Astrocyte of the spinal cord (primary cell): Measurements from ENCODE around the gene CD1D.

Source experiments
- DNase-seq: peaks from one replicate; pipeline ENCODE4 v3.0.0; 2011; ENCODE audit warnings: low read depth, low spot score
- H3K4me3 ChIP-seq: 2 replicates; pipeline ENCODE4 v1.5.1; 2011; ENCODE audit warnings: low read depth, mild to moderate bottlenecking, low read length, moderate library complexity
- in situ Hi-C: cut with HindIII; loops from 2 replicates; pipeline ENCODE4 v1.10.0; 2017; ENCODE audit warnings: low sequenced_read_pairs
- TF ChIP-seq, protein P1 (sequence below): IDR thresholded peaks from 2 replicates; pipeline ENCODE4 v1.5.1; 2012; ENCODE audit warnings: low read depth, mild to moderate bottlenecking, low read length, inconsistent platforms

Gene CD1D

DNA sequence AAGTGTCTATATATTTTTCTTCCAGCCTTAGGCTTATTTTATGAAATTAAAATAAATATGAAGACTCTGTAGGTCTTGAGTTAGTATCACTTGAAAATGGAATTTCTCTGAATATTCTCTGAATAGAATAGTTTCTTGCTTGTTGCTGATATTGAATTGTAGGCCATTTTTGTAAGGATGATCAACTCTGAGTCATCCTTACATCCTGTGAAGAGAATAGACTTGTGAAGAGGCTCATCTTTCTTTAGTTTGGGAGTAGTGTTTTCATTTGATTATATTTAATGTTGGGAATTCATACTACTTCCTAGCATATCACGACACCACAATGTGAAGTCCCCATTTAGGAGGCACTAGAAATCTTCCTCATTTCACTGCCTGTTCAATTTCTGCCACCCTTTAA, 27.5 kb upstream of the CD1D start:
- TF ChIP-seq, protein P1, sequence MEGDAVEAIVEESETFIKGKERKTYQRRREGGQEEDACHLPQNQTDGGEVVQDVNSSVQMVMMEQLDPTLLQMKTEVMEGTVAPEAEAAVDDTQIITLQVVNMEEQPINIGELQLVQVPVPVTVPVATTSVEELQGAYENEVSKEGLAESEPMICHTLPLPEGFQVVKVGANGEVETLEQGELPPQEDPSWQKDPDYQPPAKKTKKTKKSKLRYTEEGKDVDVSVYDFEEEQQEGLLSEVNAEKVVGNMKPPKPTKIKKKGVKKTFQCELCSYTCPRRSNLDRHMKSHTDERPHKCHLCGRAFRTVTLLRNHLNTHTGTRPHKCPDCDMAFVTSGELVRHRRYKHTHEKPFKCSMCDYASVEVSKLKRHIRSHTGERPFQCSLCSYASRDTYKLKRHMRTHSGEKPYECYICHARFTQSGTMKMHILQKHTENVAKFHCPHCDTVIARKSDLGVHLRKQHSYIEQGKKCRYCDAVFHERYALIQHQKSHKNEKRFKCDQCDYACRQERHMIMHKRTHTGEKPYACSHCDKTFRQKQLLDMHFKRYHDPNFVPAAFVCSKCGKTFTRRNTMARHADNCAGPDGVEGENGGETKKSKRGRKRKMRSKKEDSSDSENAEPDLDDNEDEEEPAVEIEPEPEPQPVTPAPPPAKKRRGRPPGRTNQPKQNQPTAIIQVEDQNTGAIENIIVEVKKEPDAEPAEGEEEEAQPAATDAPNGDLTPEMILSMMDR, result no peak
- H3K4me3 ChIP-seq, result no peak overlapping the region

DNA sequence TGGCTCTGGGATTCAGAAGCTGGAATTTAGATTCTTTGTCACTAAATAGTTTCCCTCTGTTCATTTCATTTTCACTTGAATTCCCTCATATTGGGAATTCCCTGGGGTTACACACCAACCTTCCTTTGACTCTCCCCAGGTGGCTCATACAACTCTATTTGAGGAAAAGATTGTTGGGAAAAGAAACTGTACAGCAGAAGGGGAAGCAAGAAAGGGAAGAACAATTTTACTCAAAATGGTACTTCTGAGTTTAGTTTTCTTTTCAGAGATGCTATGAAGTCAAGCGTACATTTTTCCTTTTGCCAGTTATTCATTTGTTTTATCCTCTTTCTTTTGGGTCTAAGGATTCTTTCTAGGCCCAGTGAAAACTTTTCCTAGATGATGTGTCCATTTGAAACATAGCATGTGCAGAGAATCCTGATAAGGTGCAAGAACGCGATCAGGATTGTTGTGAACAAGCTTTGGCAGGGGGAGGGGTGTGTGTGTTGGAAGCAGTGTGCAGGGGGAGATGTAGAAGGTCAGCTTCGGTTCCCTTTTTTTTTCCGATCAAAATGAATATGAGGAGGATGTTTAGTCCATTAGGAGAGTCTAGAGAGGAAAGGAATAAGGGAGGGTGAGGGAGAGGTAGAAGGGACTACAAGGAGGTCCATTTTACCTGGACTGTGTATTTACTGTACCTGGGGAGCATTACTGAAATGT, 26.8 kb upstream of the CD1D start:
- DNase-seq, result no peak
- TF ChIP-seq, protein P1, result no peak
- H3K4me3 ChIP-seq, result no peak overlapping the region
- in situ Hi-C loops, result no loop called here

More for the DNA sequence above, 27.5 kb upstream of the CD1D start:
- no peak for DNase-seq
- in situ Hi-C loops, result no loop called here

DNA sequence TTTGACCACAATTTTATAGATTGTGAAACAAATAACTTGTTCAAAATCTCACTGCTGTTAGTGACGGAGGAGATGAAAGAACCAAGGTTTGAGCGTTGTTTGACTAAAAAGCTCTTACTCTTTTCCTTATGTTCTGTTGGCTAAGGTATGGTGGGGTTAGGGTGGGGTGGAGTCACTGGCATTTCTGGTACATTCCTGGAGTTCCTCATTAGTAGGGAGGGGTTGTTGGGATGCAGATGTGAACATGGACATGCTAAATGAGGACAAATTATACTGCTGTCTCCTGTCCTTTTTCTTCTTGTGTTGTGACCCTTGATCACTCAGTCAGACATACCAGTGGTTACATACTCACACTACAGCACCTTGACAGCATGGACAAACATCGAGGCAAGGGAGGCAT, 26.2 kb upstream of the CD1D start:
- TF ChIP-seq, protein P1, result no peak
- in situ Hi-C loops, result no loop called here
- no peak overlapping the region for H3K4me3 ChIP-seq
- DNase-seq, result no peak

DNA sequence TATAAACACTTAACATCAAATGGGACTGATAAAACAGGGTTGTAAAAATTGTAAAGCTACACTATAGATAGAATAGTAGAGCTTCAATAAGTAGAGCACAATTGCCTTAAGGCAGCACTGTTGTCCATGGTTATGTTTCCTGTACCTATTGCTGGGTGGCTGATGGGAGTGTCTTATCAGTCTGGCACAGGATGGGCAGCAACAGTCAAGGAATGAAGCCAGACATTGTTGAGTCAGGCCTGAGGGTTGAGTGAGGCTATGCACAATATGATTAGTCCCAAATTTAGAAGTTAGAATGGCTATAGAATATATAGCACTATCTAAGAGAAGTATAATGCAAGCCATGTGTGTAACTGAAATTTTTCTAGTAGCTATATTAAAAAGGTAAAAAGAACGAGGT, 25.0 kb upstream of the CD1D start:
- H3K4me3 ChIP-seq, result no peak overlapping the region
- TF ChIP-seq, protein P1, result no peak
- in situ Hi-C loops, result no loop called here
- no peak for DNase-seq

DNA sequence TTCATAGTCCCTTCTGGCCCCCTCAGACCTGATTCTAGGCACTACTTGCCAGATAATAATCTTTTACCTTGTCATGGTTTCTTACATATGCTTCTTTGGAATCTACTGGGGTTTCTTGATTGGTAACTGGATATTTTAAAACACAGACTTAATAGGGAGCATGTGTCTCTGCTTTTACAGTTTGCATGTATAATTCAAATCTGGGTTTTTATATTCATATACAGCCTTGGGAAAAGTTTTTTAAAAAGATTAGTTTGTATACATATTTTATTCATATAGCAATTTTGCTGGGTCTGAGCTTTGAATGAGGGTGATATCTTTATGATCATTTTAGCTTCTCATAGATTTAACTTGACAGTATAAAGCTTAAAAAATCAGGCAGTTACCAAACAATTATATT, 21.1 kb upstream of the CD1D start:
- TF ChIP-seq, protein P1, result no peak
- in situ Hi-C loops, result no loop called here
- H3K4me3 ChIP-seq, result no peak overlapping the region
- no peak for DNase-seq

DNA sequence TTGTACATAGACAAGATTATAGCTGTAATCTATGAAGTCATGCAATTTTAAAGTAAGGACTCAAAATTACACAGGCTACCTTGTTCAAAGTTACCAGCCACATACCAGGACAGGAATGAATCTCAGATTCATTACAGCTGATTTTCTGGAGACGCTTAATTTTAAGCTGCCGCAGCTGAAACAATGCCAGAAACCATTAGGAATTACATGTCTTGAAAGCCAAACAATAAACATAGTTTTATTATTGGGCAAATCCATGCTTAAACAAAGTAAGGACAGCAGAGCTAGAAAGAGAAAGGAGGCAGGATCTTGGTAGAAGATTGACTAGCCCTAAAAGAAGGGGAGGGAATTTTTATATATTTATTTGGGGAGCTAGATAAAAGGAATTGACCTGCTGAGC, 19.2 kb upstream of the CD1D start:
- in situ Hi-C loops, result no loop called here
- no peak for DNase-seq
- no peak overlapping the region for H3K4me3 ChIP-seq
- TF ChIP-seq, protein P1, result no peak
